CD4-positive, CD25-positive, alpha-beta regulatory T cell (primary cell): ENCODE measurements around the gene NBEA. TPM values are rescaled to one million over a fixed set of nuclear protein-coding genes. Genes with fewer than 3 reads are reported as not detected.
"Not testable (repeated sequence)": the region's sequence is repeated elsewhere in the genome, so short reads cannot be mapped to it uniquely, and the experiment has no call there.

Experiments used
- ATAC-seq, 2 donors: fragments of 150-1000 bp; cut with Tn5 transposase; one replicate each; pipeline ENCODE4 v1.10.0; 2021; ENCODE audit warnings: low read depth in 2 of 2, moderate number of reproducible peaks in 2 of 2, moderate library complexity in 1 of 2
- DNase-seq, 3 donors: peaks; one replicate each; pipeline versions ENCODE4 v3.0.0 to v3.0.0-alpha.2; 2012 to 2022; ENCODE audit warnings: mixed read lengths in 1 of 3
- H3K27ac ChIP-seq: one replicate; pipeline ENCODE4 v1.7.0; 2013; ENCODE audit warnings: mild to moderate bottlenecking, low read length; ENCODE audit not compliant: insufficient read depth, poor library complexity, severe bottlenecking
- H3K27me3 ChIP-seq: one replicate; pipeline ENCODE4 v1.7.0; 2013; ENCODE audit warnings: low read length; ENCODE audit not compliant: control insufficient read depth, insufficient read depth
- H3K36me3 ChIP-seq: one replicate; pipeline ENCODE4 v1.7.0; 2013; ENCODE audit warnings: mild to moderate bottlenecking, low read length, moderate library complexity; ENCODE audit not compliant: control insufficient read depth, insufficient read depth
- H3K4me1 ChIP-seq: 2 replicates; pipeline ENCODE4 v1.7.0; 2013; ENCODE audit warnings: mild to moderate bottlenecking, low read length; ENCODE audit not compliant: insufficient read depth, control insufficient read depth, poor library complexity, severe bottlenecking
- H3K4me3 ChIP-seq: one replicate; pipeline ENCODE4 v1.7.0; 2013; ENCODE audit warnings: low read depth, mild to moderate bottlenecking, low read length, moderate library complexity
- H3K9me3 ChIP-seq, 2 experiments: 1 replicate in 1 of 2; 2 replicates in 1 of 2; pipeline ENCODE4 v1.7.0; 2013; ENCODE audit warnings: low read length in 2 of 2, mild to moderate bottlenecking in 1 of 2, moderate library complexity in 1 of 2; ENCODE audit not compliant: control insufficient read depth in 2 of 2
- H3K27ac Mint-ChIP-seq, 3 donors: one replicate each; pipeline ENCODE4 v1.8.0; 2020 to 2022; ENCODE audit warnings: mild to moderate bottlenecking in 3 of 3, mixed read lengths in 3 of 3, moderate library complexity in 2 of 3
- H3K27me3 Mint-ChIP-seq: one replicate; pipeline ENCODE4 v1.8.0; 2022; ENCODE audit warnings: mild to moderate bottlenecking, mixed read lengths
- H3K36me3 Mint-ChIP-seq: one replicate; pipeline ENCODE4 v1.8.0; 2020; ENCODE audit warnings: mixed read lengths
- H3K4me1 Mint-ChIP-seq, 4 donors: one replicate each; pipeline ENCODE4 v1.8.0; 2020 to 2022; ENCODE audit warnings: mixed read lengths in 4 of 4, mild to moderate bottlenecking in 1 of 4
- H3K4me3 Mint-ChIP-seq, 4 donors: one replicate each; pipeline ENCODE4 v1.8.0; 2020 to 2022; ENCODE audit warnings: mild to moderate bottlenecking in 4 of 4, mixed read lengths in 4 of 4, moderate library complexity in 3 of 4
- H3K9me3 Mint-ChIP-seq, 7 donors: one replicate each; pipeline ENCODE4 v1.8.0; 2020 to 2022; ENCODE audit warnings: mixed read lengths in 7 of 7, mild to moderate bottlenecking in 3 of 7, moderate library complexity in 2 of 7
- polyA plus RNA-seq, 4 donors: library from polyadenylated mRNA; unstranded; fragments of 300-500 nt; fragmentation: Illumina TruSeq; gene quantifications; one replicate each; pipeline ENCODE4 v1.2.3, GENCODE V29; 2021
- total RNA-seq: library from RNA; stranded (reverse); gene quantifications from one replicate; pipeline ENCODE4 v1.2.3, GENCODE V29; 2022

NBEA gene
- total and polyA plus RNA-seq, 5 donors from 2014 or later: 0.02 to 1.1 (median 0.30) TPM

- peaks cover 0 to 4% (median 1%) of the 10 kb centered on the region in 7 donors for H3K9me3 Mint-ChIP-seq
- H3K4me3 Mint-ChIP-seq: no peak overlapping the region
- H3K4me1 Mint-ChIP-seq: no peaks in the 10 kb centered on the region
Measured at GRCh38 chr13:34964558-34964957, 22.5 kb downstream of the NBEA start.

DNA sequence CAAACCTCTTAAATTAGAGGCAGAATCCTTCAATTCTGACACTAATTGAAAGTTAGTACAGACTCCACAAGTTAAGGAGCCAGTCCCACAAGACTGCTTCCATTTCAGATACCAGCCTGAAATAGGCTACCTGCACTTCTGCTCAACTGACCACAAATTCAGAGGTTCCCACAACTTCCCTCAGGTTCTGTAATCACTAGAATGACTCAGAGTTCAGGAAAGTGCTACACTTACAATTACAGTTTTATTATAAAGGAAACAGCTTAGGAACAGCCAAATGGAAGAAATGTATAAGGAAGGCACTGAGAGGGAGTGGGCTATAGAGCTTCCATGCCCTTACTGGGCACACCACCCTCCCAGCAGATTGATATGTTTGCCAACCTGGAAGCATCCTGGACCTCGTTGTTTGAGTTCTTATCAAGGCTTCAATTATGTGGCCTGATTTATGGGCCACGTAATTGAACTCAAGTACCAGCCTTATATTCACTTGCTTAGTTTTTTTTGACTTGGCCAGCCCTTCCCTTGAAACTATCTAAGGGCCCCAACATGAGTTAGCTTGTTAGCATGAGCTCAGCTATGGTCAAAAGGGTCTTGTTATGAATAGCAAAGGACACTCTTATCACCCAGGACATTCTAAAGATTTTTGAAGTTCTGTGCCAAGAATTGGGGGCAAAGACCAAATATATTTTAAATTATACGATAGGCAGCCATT, 25.9 kb downstream of the NBEA start:
- Histone ChIP-seq H3K9me3 (peaks cover 0 to 1% of the 10 kb centered on the region in 2 experiments), H3K27ac (no peak overlapping the region), H3K36me3 (no peaks in the 10 kb centered on the region), H3K4me3 (no peak overlapping the region), H3K27me3 (no peaks in the 10 kb centered on the region), H3K4me1 (no peaks in the 10 kb centered on the region)
- Mint-ChIP-seq H3K4me1 (no peaks in the 10 kb centered on the region), H3K36me3 (no peaks in the 10 kb centered on the region), H3K4me3 (no peak overlapping the region), H3K27ac (no peak overlapping the region), H3K9me3 (peaks cover 1 to 14% (median 8%) of the 10 kb centered on the region in 7 donors), H3K27me3 (no peaks in the 10 kb centered on the region)
- DNase-seq (no peak), ATAC-seq (no peak)

More at GRCh38 chr13:34964558-34964957, 22.5 kb downstream of the NBEA start:
- Mint-ChIP-seq H3K36me3 (no peaks in the 10 kb centered on the region), H3K27me3 (no peaks in the 10 kb centered on the region), H3K27ac (peak overlapping the region in 1 of 3 donors; percentile 41)
- no peak for ATAC-seq
- Histone ChIP-seq H3K36me3 (no peaks in the 10 kb centered on the region), H3K9me3 (no peaks in the 10 kb centered on the region), H3K4me1 (no peaks in the 10 kb centered on the region), H3K4me3 (no peak overlapping the region), H3K27ac (no peak overlapping the region), H3K27me3 (no peaks in the 10 kb centered on the region)
- no peak for DNase-seq

DNA sequence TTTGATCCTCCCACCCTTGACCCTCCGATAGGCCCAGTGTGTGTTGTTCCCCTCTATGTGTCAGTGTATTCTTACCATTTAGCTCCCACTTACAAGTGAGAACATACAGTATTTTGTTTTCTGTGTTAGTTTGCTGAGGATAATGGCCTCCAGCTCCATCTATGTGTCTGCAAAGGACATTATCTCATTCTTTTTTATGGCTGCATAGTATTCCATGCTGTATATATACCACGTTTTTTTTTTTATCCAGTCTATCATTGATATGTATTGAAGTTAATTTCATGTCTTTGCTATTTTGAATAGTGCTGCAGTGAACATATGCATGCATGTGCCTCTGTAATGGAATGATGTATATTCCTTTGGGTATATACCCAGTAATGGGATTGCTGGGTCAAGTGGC, 27.5 kb downstream of the NBEA start:
- H3K27me3 Mint-ChIP-seq, H3K27ac ChIP-seq, H3K4me3 Mint-ChIP-seq, ATAC-seq, H3K4me1 ChIP-seq, H3K4me1 Mint-ChIP-seq, H3K27me3 ChIP-seq, H3K9me3 ChIP-seq, H3K4me3 ChIP-seq, DNase-seq, H3K36me3 Mint-ChIP-seq, H3K27ac Mint-ChIP-seq, H3K36me3 ChIP-seq: not testable (repeated sequence)
- peaks cover 1 to 17% (median 8%) of the 10 kb centered on the region in 7 donors for H3K9me3 Mint-ChIP-seq

DNA sequence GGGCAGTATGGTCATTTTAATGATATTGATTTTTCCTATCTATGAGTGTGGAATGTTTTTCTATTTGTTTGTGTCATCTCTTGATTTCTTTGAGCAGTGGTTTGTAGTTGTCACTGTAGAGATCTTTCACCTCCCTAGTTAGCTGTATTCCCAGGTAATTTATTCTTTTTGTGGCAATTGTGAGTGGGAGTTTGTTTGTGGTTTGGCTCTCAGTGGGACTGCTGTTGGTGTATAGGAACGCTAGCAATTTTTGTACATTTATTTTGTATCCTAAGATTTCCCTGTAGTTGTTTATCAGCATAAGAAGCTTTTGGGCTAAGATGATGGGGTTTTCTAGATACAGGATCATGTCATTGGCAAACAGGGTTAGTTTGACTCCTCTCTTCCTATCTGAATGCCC, 28.9 kb downstream of the NBEA start:
- DNase-seq (no peak), ATAC-seq (no peak)
- no peak overlapping the region for H3K27ac ChIP-seq
- no peaks in the 10 kb centered on the region for H3K27me3 ChIP-seq
- Mint-ChIP-seq H3K4me1 (no peaks in the 10 kb centered on the region), H3K4me3 (no peak overlapping the region), H3K27ac (peak overlapping the region in 1 of 3 donors; percentile 57), H3K27me3 (no peaks in the 10 kb centered on the region), H3K36me3 (peaks cover 4% of the 10 kb centered on the region), H3K9me3 (peaks cover 1 to 18% (median 14%) of the 10 kb centered on the region in 7 donors)
- H3K36me3 ChIP-seq: no peaks in the 10 kb centered on the region
- peaks cover 0 to 1% of the 10 kb centered on the region in 2 experiments for H3K9me3 ChIP-seq
- no peak overlapping the region for H3K4me3 ChIP-seq
- H3K4me1 ChIP-seq: no peaks in the 10 kb centered on the region

DNA sequence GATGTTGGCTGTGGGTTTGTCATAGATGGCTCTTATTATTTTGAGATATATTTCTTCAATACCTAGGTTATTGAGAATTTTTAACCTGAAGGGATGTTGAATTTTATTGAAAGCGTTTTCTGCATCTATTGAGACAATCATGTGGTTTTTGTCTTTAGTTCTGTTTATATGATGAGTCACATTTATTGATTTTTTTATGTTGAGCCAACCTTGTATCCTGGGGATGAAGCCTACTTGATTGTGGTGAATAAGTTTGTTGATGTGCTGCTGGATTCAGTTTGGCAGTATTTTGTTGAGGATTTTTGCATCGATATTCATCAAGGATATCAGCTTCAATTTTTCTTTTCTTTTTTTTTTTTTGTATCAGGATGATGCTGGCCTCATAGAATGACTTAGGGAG, 29.4 kb downstream of the NBEA start:
- H3K9me3 ChIP-seq: peaks cover 0 to 3% of the 10 kb centered on the region in 2 experiments
- Mint-ChIP-seq H3K4me1 (no peaks in the 10 kb centered on the region), H3K9me3 (peaks cover 1 to 21% (median 14%) of the 10 kb centered on the region in 7 donors), H3K27me3 (no peaks in the 10 kb centered on the region), H3K4me3 (no peak overlapping the region), H3K27ac (no peak overlapping the region), H3K36me3 (peaks cover 4% of the 10 kb centered on the region)
- H3K4me3 ChIP-seq: no peak overlapping the region
- H3K27ac ChIP-seq: no peak overlapping the region
- ATAC-seq: no peak
- H3K27me3 ChIP-seq: no peaks in the 10 kb centered on the region
- H3K36me3 ChIP-seq: no peaks in the 10 kb centered on the region
- H3K4me1 ChIP-seq: no peaks in the 10 kb centered on the region
- no peak for DNase-seq

GRCh38 chr13:34985199-34985598, 43.1 kb downstream of the NBEA start:
- H3K36me3 Mint-ChIP-seq, H3K4me3 ChIP-seq, H3K27ac ChIP-seq, H3K27me3 ChIP-seq, H3K4me1 Mint-ChIP-seq, DNase-seq, H3K4me3 Mint-ChIP-seq, H3K9me3 ChIP-seq, H3K27me3 Mint-ChIP-seq, H3K36me3 ChIP-seq, H3K27ac Mint-ChIP-seq, ATAC-seq, H3K4me1 ChIP-seq: not testable (repeated sequence)
- peaks cover 0 to 27% (median 10%) of the 10 kb centered on the region in 7 donors for H3K9me3 Mint-ChIP-seq

DNA sequence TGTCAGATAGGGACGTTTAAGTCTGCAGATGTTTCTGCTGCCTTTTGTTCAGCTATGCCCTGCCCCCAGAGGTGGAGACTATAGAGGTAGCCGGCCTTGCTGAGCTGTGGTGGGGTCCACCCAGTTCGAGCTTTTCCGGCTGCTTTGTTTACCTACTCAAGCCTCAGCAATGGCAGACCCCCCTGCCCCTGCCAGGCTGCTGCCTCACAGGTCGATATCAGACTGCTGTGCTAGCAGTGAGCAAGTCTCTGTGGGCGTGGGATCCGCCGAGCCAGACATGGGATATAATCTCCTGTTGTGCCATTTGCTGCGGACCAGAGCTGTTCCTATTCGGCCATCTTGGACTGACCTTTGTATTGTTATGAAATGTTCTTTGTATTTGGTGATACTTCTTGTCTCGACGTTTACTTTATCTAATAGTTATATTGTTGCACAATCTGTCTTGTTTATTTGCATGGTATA, 46.3 kb downstream of the NBEA start:
- Histone ChIP-seq H3K9me3 (peaks cover 3 to 18% of the 10 kb centered on the region in 2 experiments), H3K4me3 (no peak overlapping the region)
- no peak for DNase-seq

More for the DNA sequence above, 46.3 kb downstream of the NBEA start:
- peaks cover 10% of the 10 kb centered on the region for H3K36me3 Mint-ChIP-seq
- no peaks in the 10 kb centered on the region for H3K4me1 Mint-ChIP-seq
- Histone ChIP-seq H3K36me3 (no peaks in the 10 kb centered on the region), H3K4me1 (no peaks in the 10 kb centered on the region), H3K27ac (no peak overlapping the region), H3K27me3 (no peaks in the 10 kb centered on the region)
- no peak overlapping the region for H3K4me3 Mint-ChIP-seq
- no peak overlapping the region for H3K27ac Mint-ChIP-seq
- no peaks in the 10 kb centered on the region for H3K27me3 Mint-ChIP-seq
- peaks cover 2 to 45% (median 10%) of the 10 kb centered on the region in 7 donors for H3K9me3 Mint-ChIP-seq
- no peak for ATAC-seq
